GM18909 (cell line): ENCODE data around the gene KREMEN1.

Experiments used
- ATAC-seq: cut with Tn5 transposase; IDR thresholded peaks from one replicate; pipeline ENCODE4 v1.9.1; 2021; ENCODE audit warnings: mild to moderate bottlenecking; ENCODE audit not compliant: unreplicated experiment, poor library complexity

The KREMEN1 gene

GRCh38 chr22:29124777-29125442 is 52.1 kb downstream of the KREMEN1 start:
- ATAC-seq, result no peak

DNA sequence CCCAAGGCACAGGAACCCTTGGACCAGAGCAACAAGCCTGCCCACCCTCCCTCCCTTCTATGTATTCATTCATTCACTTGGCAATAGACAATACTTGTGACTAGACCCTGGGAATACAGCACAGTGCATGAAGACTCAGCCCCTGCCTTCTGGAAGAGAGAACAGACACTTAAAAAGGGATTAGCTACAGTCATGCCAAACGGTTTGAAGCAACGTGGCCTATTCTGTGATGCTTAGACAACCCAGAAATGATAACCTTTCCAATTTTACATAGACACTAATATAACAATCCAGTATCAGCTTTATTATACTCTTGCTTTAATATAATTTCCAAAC is 52.6 kb downstream of the KREMEN1 start:
- ATAC-seq, result no peak

DNA sequence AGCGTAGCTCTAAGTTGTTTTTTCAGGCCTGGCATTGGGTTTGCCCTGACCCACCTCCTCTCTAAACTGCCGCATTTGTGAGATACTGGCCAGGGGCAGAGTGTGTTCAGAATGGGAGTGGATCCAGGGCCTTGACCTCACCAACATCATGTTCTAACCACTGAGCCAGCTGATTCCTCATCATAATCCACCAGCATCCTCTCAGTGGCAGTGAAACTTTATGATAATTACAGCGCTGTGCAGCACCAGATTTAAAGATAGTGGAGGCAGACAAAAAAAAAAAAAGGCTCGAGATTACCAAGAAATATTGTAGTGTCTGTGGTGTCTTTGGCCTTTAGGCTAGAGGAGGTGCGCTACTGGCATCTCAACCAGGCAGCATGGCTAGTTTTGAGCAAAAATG is 53.0 kb downstream of the KREMEN1 start:
- no peak for ATAC-seq

- no peak for ATAC-seq
Observed at GRCh38 chr22:29126670-29127395, 54.0 kb downstream of the KREMEN1 start.

- no peak for ATAC-seq
Observed at GRCh38 chr22:29128891-29129807, 56.3 kb downstream of the KREMEN1 start.

GRCh38 chr22:29129808-29130140 is 56.9 kb downstream of the KREMEN1 start:
- no peak for ATAC-seq

DNA sequence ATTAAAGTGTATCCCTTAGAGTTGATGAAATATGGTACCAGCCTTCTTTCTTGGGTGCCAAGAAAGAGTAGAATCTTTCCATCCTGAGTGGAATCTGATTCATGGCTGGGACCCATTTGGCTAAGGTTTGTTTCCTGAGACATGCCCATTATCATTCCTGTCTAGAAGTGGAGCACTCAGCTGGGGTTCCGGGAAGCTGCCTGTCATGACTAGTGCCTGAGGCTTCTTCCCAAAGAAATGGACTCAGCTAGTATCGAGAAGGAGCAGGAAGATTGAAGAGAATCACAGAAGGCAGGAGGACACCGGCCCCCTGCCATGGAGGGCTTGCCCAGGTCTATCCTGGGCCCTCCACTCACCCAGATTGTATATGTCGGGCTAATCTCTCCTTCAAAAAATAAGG is 57.6 kb downstream of the KREMEN1 start:
- no peak for ATAC-seq

GRCh38 chr22:29133603-29134133 is 60.8 kb downstream of the KREMEN1 start:
- ATAC-seq, result no peak

DNA sequence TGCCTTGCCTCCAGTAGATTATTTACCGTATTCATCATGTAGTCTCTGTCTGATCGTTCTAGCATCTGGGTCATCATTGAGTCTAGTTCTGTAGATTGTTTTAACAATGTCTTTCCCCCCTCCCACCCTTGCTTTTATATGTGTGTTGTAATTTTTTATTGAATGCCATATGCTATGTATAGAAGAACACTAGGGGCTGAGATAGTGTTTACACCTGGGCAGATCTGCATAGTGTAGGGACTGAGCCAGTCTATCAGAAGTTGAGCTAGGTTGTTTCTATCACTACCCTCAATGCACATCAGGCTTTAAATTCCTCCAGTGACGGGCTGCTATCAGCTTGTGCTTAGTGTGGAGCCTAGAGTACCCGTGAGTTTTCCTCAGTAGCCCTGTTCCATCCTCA is 61.6 kb downstream of the KREMEN1 start:
- no peak for ATAC-seq

- ATAC-seq, result no peak
Observed at GRCh38 chr22:29136782-29137700, 64.2 kb downstream of the KREMEN1 start.

GRCh38 chr22:29138556-29139305 is 65.9 kb downstream of the KREMEN1 start:
- no peak for ATAC-seq

GRCh38 chr22:29139965-29140782 is 67.3 kb downstream of the KREMEN1 start:
- no peak for ATAC-seq

DNA sequence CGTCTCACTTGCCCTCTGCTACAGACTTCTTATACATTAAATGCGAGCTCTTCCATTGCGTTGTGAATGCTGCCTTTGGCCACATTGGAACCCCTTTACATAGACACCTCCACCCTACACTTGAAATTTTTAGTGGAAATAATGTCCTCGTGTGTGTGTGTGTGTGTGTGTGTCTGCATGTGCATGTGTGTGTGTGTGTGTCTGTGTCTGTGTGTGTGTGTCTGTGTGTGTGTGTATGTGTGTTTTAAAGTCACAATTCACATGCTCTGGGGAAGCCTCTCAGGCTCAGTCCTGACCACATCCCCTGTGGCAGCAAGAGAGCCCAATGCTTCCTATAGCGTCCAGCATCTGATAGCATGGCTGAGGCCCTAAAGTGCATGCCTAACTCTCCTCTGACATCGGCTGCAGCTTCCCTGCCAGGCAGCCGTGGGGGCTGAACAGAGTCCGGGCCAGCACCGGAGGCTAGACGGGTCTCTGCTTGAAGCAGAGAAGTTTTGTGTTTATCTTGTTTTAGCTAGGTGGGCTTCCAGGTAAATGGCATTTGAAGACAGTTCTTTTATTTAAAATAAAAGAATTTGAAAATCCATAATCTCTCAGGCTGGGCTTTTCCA is 68.3 kb downstream of the KREMEN1 start:
- no peak for ATAC-seq

GRCh38 chr22:29142116-29142515 is 69.3 kb downstream of the KREMEN1 start:
- ATAC-seq, result no peak

DNA sequence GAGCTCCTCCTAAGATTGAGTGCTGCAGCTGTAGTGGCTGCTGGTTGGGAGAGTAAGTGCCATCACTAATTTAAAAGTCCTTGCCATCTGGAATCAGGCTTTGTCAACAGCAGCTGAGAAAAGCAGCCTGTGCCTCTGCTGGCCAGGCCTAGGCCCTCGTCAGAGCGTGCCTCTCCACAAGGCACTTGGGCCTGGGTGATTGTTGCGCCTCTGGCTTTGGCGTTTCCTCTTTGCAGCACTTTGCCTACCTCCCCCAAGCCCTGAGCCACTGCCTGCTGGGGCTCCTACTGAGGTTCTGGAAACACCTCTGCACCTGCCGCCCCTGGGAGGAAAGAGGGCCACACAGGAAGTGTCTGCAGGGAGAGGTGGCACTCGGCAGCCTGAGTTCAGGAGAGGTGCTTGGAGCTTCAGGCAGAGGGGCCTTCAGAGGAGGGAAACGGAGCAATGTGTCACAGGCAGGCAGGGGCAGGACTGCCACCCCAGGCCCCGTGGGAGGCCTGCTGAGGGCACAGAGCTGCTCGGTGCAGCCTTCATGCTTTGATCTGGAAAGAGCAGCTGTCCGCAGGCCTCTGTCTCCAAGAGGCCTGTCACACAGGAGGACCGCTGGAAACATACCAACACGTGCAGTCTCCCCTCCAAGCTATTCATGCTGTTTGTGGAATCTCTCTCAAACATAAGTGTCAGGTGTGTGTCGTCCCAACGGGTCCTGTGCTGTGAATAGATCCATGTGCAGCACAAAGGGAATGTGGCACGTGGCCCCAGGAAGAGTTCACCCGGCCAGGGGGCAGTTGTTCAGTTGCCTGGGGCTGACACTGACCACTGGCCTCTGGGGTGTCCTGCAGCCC is 71.3 kb downstream of the KREMEN1 start:
- ATAC-seq, result no peak

DNA sequence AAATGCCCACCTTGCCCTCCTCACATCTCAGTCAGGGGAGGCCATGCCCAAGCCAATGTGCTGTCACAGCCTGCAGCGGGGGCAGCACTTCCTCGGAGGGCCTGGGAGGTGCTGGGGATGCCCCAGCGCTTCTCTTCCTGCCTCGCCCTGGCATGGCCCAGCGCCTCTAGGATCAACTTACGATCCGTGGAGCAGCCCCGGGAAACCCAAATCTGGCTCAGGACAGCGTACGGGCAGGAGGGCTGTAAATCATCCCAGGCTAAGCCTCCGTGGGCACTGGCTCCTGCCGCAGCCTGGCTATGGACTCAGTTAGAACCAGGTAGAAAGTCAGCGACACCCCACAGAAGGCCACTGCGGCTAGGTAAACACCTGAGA is 71.9 kb downstream of the KREMEN1 start:
- no peak for ATAC-seq
